Activated T-helper 17 cell treated with anti-CD3 and anti-CD28 coated beads, Interleukin-2, amount 50 U/mL, for 72 hours (primary cell): Measurements from ENCODE around the gene RANBP17. TPM values are rescaled to one million over a fixed set of nuclear protein-coding genes. Genes with fewer than 3 reads are reported as not detected.
"Not testable (repeated sequence)": the region's sequence is repeated elsewhere in the genome, so short reads cannot be mapped to it uniquely, and the experiment has no call there.

Source experiments
- ATAC-seq: fragments of 150-1000 bp; cut with Tn5 transposase; replicated peaks from 2 replicates; pipeline ENCODE4 v1.10.0; 2021; ENCODE audit warnings: mild to moderate bottlenecking, moderate library complexity
- H3K27ac Mint-ChIP-seq: one replicate; pipeline ENCODE4 v1.8.0; 2022; ENCODE audit warnings: mixed read lengths
- H3K27me3 Mint-ChIP-seq: one replicate; pipeline ENCODE4 v1.8.0; 2022; ENCODE audit warnings: mixed read lengths
- H3K36me3 Mint-ChIP-seq: one replicate; pipeline ENCODE4 v1.8.0; 2022; ENCODE audit warnings: low read depth, mild to moderate bottlenecking, mixed read lengths
- H3K4me1 Mint-ChIP-seq: one replicate; pipeline ENCODE4 v1.8.0; 2022; ENCODE audit warnings: mixed read lengths
- H3K4me3 Mint-ChIP-seq: one replicate; pipeline ENCODE4 v1.8.0; 2022; ENCODE audit warnings: mild to moderate bottlenecking, mixed read lengths
- H3K9me3 Mint-ChIP-seq: one replicate; pipeline ENCODE4 v1.8.0; 2022; ENCODE audit warnings: mixed read lengths
- total RNA-seq, 2 donors: library from RNA; stranded (reverse); gene quantifications; one replicate each; pipeline ENCODE4 v1.2.3, GENCODE V29; 2022

The RANBP17 gene
- total RNA-seq, 2 donors from 2014 or later: not detected

GRCh38 chr5:171041893-171042292 lies 180.1 kb downstream of the RANBP17 start:
- not testable (repeated sequence) for H3K36me3 Mint-ChIP-seq, H3K27me3 Mint-ChIP-seq, ATAC-seq, H3K9me3 Mint-ChIP-seq, H3K27ac Mint-ChIP-seq, H3K4me1 Mint-ChIP-seq, H3K4me3 Mint-ChIP-seq

DNA sequence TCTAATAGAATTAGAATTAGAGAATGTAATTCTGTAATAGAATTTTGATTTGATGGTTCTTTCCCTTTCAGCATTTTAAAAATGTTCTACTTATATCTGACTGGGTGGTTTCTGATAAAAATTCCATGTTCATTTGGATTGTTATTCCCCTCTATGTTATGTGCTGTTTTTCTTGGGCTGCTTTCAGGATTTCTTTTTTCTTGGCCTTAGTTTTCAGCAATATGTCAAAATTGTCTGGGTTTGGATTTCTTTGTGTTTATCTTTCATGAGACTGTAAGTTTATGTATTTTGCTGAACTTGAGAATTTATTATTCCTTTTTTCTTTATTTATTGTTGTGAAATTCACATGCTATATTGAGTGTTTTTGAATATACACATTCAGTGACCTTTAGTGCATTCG lies 189.1 kb downstream of the RANBP17 start:
- Mint-ChIP-seq H3K27ac (no peak overlapping the region), H3K27me3 (no peaks in the 10 kb centered on the region), H3K9me3 (peaks cover 8% of the 10 kb centered on the region), H3K36me3 (no peaks in the 10 kb centered on the region), H3K4me1 (no peaks in the 10 kb centered on the region), H3K4me3 (no peak overlapping the region)
- ATAC-seq: no peak

GRCh38 chr5:171055875-171056454 lies 194.1 kb downstream of the RANBP17 start:
- Mint-ChIP-seq H3K4me3 (no peak overlapping the region), H3K27ac (no peak overlapping the region)
- no peak for ATAC-seq

GRCh38 chr5:171067540-171068130 lies 205.8 kb downstream of the RANBP17 start:
- peaks cover 6% of the 10 kb centered on the region for H3K27me3 Mint-ChIP-seq
- no peaks in the 10 kb centered on the region for H3K4me1 Mint-ChIP-seq
- peaks cover 23% of the 10 kb centered on the region for H3K9me3 Mint-ChIP-seq
- ATAC-seq: no peak
- no peak overlapping the region for H3K27ac Mint-ChIP-seq
- H3K36me3 Mint-ChIP-seq: no peaks in the 10 kb centered on the region
- no peak overlapping the region for H3K4me3 Mint-ChIP-seq

More at GRCh38 chr5:171055875-171056454, 194.1 kb downstream of the RANBP17 start:
- Mint-ChIP-seq H3K27me3 (no peaks in the 10 kb centered on the region), H3K4me1 (no peaks in the 10 kb centered on the region), H3K36me3 (no peaks in the 10 kb centered on the region), H3K9me3 (peaks cover 14% of the 10 kb centered on the region)

DNA sequence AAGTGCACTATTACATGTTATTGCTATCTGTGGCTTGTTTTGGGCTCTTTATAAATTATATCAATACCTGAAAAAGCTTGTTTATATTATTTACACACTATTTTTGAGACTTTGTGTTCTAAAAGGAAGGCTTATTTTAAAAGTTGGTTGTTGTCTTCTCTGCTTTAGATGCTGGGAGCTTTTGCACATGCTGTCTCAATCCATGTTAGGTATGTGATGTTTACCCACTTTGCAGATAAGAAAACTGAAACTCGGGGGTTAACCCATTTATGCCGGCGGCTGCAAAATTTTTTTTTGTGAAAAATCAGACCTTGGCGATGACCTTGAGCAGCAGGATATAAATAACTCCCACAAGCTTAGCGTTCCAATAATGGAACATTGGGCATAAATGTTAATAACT lies 212.9 kb downstream of the RANBP17 start:
- Mint-ChIP-seq H3K9me3 (peaks cover 10% of the 10 kb centered on the region), H3K4me3 (no peak overlapping the region), H3K36me3 (no peaks in the 10 kb centered on the region), H3K4me1 (no peaks in the 10 kb centered on the region), H3K27ac (no peak overlapping the region), H3K27me3 (no peaks in the 10 kb centered on the region)
- no peak for ATAC-seq

DNA sequence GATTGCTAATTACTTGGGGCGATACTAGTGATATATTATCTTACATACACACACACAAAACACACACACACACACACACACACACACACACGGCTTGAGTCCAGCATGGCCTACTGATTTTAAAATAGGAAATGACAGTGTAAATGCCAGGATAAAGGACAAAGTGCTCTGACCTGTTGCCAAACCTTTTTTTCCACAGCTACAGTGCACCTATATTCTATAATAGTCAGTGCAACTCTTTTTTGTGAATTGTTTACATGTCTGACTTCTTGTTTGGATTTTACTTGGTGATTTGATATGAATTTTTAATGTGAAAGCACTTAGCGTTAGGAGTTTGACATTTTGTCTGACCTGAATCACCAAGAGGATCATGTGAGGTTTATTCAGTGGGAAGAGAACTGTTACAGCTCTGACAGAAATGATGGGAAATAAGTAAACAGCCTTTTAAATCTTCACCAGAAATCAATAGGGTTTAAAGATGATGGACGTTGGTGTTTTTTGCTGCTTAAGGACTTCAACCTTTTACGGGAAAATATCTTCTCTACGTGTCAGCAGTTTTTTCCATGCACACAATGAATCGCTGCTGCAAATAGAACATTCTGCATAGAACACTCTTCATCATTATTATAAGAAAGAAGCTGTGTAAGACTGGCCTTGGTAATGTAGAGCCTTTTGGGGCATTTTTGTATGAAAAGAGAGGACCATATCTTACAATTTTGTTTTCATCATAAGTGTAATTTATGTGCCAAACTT lies 218.5 kb downstream of the RANBP17 start:
- Mint-ChIP-seq H3K27me3 (no peaks in the 10 kb centered on the region), H3K27ac (no peak overlapping the region), H3K4me1 (no peaks in the 10 kb centered on the region), H3K9me3 (peaks cover 5% of the 10 kb centered on the region), H3K36me3 (no peaks in the 10 kb centered on the region), H3K4me3 (no peak overlapping the region)
- no peak for ATAC-seq

- H3K9me3 Mint-ChIP-seq: peaks cover 4% of the 10 kb centered on the region
- ATAC-seq: no peak
- H3K36me3 Mint-ChIP-seq: no peaks in the 10 kb centered on the region
- H3K4me3 Mint-ChIP-seq: no peak overlapping the region
- no peak overlapping the region for H3K27ac Mint-ChIP-seq
- no peaks in the 10 kb centered on the region for H3K27me3 Mint-ChIP-seq
- H3K4me1 Mint-ChIP-seq: no peaks in the 10 kb centered on the region
These were observed 219.5 kb downstream of the RANBP17 start for GRCh38 chr5:171081319-171081718.

DNA sequence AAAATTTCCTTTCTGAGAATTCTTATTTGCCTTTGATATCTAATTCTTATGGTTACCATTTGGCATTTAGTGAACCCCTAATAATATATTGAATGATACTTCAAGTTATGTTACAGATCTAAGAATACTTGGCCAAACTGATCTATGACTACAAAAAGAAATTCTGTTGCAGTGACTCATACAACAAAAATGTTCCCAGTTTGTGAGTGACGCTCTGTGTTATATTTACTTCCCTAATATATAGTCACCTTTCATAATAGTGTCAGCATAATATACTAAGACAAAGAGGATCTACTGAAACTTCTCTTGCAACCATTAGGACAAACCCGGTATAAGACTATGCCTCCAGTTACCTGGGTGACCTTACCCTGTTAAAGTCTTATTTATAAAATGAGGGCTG lies 230.4 kb downstream of the RANBP17 start:
- no peaks in the 10 kb centered on the region for H3K27me3 Mint-ChIP-seq
- H3K4me1 Mint-ChIP-seq: no peaks in the 10 kb centered on the region
- no peak overlapping the region for H3K27ac Mint-ChIP-seq
- no peaks in the 10 kb centered on the region for H3K36me3 Mint-ChIP-seq
- ATAC-seq: no peak
- no peak overlapping the region for H3K4me3 Mint-ChIP-seq
- peaks cover 7% of the 10 kb centered on the region for H3K9me3 Mint-ChIP-seq

- peaks cover 7% of the 10 kb centered on the region for H3K9me3 Mint-ChIP-seq
- H3K36me3 Mint-ChIP-seq: no peaks in the 10 kb centered on the region
- H3K27ac Mint-ChIP-seq: no peak overlapping the region
- H3K4me3 Mint-ChIP-seq: no peak overlapping the region
- H3K4me1 Mint-ChIP-seq: no peaks in the 10 kb centered on the region
- no peaks in the 10 kb centered on the region for H3K27me3 Mint-ChIP-seq
- ATAC-seq: no peak
These were observed 231.8 kb downstream of the RANBP17 start for GRCh38 chr5:171093598-171093997.

GRCh38 chr5:171094356-171094755 lies 232.5 kb downstream of the RANBP17 start:
- Mint-ChIP-seq H3K4me1 (no peaks in the 10 kb centered on the region), H3K27me3 (no peaks in the 10 kb centered on the region), H3K36me3 (no peaks in the 10 kb centered on the region), H3K27ac (no peak overlapping the region), H3K4me3 (no peak overlapping the region), H3K9me3 (peaks cover 7% of the 10 kb centered on the region)
- ATAC-seq: no peak

DNA sequence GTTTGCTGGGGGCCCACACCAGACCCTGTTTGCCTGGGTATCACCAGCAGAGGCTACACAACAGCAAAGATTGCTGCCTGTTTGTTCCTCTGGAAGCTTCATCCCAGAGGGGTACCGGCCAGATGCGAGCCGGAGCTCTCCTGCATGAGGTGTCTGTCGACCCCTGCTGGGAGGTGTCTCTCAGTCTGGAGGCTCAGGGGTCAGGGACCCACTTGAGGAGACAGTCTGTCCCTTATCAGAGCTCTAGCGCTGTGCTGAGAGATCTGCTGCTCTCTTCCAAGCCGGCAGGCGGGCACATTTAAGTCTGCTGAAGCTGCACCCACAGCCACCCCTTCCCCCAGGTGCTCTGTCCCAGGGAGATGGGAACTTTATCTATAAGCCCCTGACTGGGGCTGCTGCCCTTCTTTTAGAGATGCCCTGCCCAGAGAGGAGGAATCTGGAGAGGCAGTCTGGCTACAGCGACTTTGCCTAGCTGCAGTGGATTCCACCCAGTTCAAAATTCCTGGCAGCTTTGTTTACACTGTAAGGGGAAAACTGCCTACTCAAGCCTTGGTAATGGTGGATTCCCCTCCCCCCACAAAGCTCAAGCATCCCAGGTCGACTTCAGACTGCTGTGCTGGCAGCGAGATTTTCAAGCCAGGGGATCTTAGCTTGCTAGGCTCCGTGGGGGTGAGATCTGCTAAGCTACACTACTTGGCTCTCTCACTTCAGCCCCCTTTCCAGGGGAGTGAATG lies 241.2 kb downstream of the RANBP17 start:
- Mint-ChIP-seq H3K36me3 (no peaks in the 10 kb centered on the region), H3K27me3 (no peaks in the 10 kb centered on the region), H3K4me3 (no peak overlapping the region), H3K27ac (no peak overlapping the region), H3K9me3 (peaks cover 5% of the 10 kb centered on the region), H3K4me1 (no peaks in the 10 kb centered on the region)
- ATAC-seq: no peak

DNA sequence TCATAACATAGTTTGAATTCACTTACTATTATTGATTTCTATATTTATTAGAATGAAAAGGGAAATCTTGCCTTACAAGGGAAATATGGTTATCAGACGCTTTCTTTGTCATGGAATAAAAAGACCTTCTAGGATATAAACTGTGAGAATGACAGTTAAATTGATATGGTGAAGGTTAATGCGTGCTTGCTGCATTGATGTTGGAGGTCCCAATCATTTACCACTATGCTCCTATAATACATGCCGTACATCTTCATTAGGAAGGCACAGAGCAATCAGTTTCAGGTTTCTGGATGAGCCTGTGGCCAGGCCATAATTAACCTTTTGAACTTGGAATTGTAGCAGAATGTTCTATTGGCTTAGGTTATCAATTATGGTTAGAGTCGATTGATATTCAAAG lies 245.9 kb downstream of the RANBP17 start:
- no peak for ATAC-seq
- no peaks in the 10 kb centered on the region for H3K36me3 Mint-ChIP-seq
- no peaks in the 10 kb centered on the region for H3K27me3 Mint-ChIP-seq
- no peak overlapping the region for H3K27ac Mint-ChIP-seq
- peaks cover 5% of the 10 kb centered on the region for H3K9me3 Mint-ChIP-seq
- no peaks in the 10 kb centered on the region for H3K4me1 Mint-ChIP-seq
- no peak overlapping the region for H3K4me3 Mint-ChIP-seq

DNA sequence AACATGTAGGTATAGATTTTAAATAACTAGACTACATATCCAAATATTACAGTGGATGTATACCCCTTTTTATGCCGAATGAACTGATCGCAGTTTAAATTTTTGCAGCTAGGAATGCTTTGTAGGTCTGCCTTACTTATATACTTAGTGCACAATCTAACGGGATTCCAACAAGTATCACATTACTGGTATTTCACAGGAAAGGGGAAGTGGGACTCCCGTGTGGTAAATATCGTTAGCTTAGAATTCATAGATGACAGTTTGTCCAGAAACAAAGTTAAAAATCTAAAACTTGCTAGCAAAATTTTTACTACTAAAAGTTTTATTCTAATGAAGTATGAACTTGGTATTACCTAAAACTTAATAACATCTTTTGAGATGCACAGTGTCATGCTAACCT lies 253.7 kb downstream of the RANBP17 start:
- no peak for ATAC-seq
- no peak overlapping the region for H3K27ac Mint-ChIP-seq
- H3K36me3 Mint-ChIP-seq: no peaks in the 10 kb centered on the region
- H3K4me1 Mint-ChIP-seq: no peaks in the 10 kb centered on the region
- peaks cover 3% of the 10 kb centered on the region for H3K9me3 Mint-ChIP-seq
- no peak overlapping the region for H3K4me3 Mint-ChIP-seq
- H3K27me3 Mint-ChIP-seq: no peaks in the 10 kb centered on the region

GRCh38 chr5:171116719-171117118 lies 254.9 kb downstream of the RANBP17 start:
- Mint-ChIP-seq H3K27ac (no peak overlapping the region), H3K9me3 (peaks cover 3% of the 10 kb centered on the region)

More at GRCh38 chr5:171116719-171117118, 254.9 kb downstream of the RANBP17 start:
- no peak overlapping the region for H3K4me3 Mint-ChIP-seq
- no peak for ATAC-seq
- H3K27me3 Mint-ChIP-seq: no peaks in the 10 kb centered on the region
- no peaks in the 10 kb centered on the region for H3K4me1 Mint-ChIP-seq
- no peaks in the 10 kb centered on the region for H3K36me3 Mint-ChIP-seq
